A549 (cell line): ENCODE measurements around the gene TXN2. TPM values are rescaled to one million over a fixed set of nuclear protein-coding genes. Genes with fewer than 3 reads are reported as not detected.

Source experiments
- ATAC-seq, 2 experiments: fragments of 200-7000 bp in 1 of 2; fragments of >200 bp in 1 of 2; cut with Nextera tagmentation in 1 of 2; cut with Tn5 transposase in 1 of 2; 3 replicates each; pipeline versions ENCODE4 v1.8.0 to v1.9.1; 2018 to 2020; ENCODE audit warnings: mild to moderate bottlenecking in 1 of 2, moderate library complexity in 1 of 2
- CTCF ChIA-PET: fragments of 300-600 bp; sonication (Branson Sonifier 250); formaldehyde crosslinking; extraction: SDS; loops from one replicate; lab custom pipeline; 2021; ENCODE audit warnings: antibody characterized with exemption, inconsistent platforms; lab: Yijun Ruan, JAX
- POLR2A ChIA-PET: fragments of 350-600 bp; formaldehyde crosslinking; extraction: SDS; loops from one replicate; lab custom pipeline; 2021; ENCODE audit warnings: antibody characterized with exemption, inconsistent platforms; lab: Yijun Ruan, JAX
- DNase-seq, 2 experiments: peaks; one replicate each; pipeline versions ENCODE4 v3.0.0 to v3.0.0-alpha.2; 2011 to 2016; ENCODE audit warnings: low read depth in 1 of 2, low spot score in 1 of 2
- FAIRE-seq: peaks from 2 replicates; lab custom pipeline; 2011; peaks lifted over from hg19 to GRCh38; lab: Jason Lieb, UNC
- H3K27ac ChIP-seq, 2 experiments: fragments of >200 bp; sonication (Bioruptor Twin); formaldehyde crosslinking; 3 replicates each; pipeline ENCODE4 v1.5.1; 2016 to 2017
- H3K4me1 ChIP-seq: fragments of >200 bp; sonication (Bioruptor Twin); formaldehyde crosslinking; 3 replicates; pipeline ENCODE4 v1.6.1; 2016
- H3K4me2 ChIP-seq: fragments of >200 bp; sonication (Bioruptor Twin); formaldehyde crosslinking; 3 replicates; pipeline ENCODE4 v1.6.1; 2016
- H3K4me3 ChIP-seq: fragments of >200 bp; sonication (Bioruptor Twin); formaldehyde crosslinking; 3 replicates; pipeline ENCODE4 v1.5.1; 2016
- H3K9me3 ChIP-seq: fragments of >200 bp; sonication (Bioruptor Twin); formaldehyde crosslinking; 3 replicates; pipeline ENCODE4 v1.6.1; 2016
- CBX8 ChIP-seq: fragments of 200-600 bp; sonication (generic); IDR thresholded peaks from 2 replicates; pipeline ENCODE4 v1.6.1; 2016
- EP300 ChIP-seq, 2 experiments: fragments of >200 bp; sonication (Bioruptor Twin); formaldehyde crosslinking; IDR thresholded peaks; 2 replicates in 1 of 2; 3 replicates in 1 of 2; pipeline ENCODE4 v1.6.1; 2016 to 2017
- ESRRA ChIP-seq: fragments of 150-350 bp; IDR thresholded peaks from 2 replicates; pipeline ENCODE4 v1.6.1; 2014; ENCODE audit warnings: mild to moderate bottlenecking, low read length, borderline replicate concordance
- FOSL2 ChIP-seq, 2 experiments: fragments of 450-650 bp in 1 of 2; fragments of >200 bp in 1 of 2; sonication (Bioruptor Twin) in 1 of 2; formaldehyde crosslinking; IDR thresholded peaks; 2 replicates each; pipeline versions ENCODE4 v1.5.0 to v1.6.1; 2016 to 2020; ENCODE audit warnings: mild to moderate bottlenecking in 1 of 2, moderate library complexity in 1 of 2
- GATA3 ChIP-seq: IDR thresholded peaks from 2 replicates; pipeline ENCODE4 v1.6.1; 2012; ENCODE audit warnings: borderline replicate concordance
- HOXA7 ChIP-seq: fragments of 250-450 bp; sonication (Bioruptor Pico); IDR thresholded peaks from 2 replicates; pipeline ENCODE4 v1.5.0; 2020; ENCODE audit warnings: mild to moderate bottlenecking, moderate library complexity
- HOXB13 ChIP-seq: fragments of 250-450 bp; sonication (Bioruptor Pico); IDR thresholded peaks from 2 replicates; pipeline ENCODE4 v1.5.0; 2020; ENCODE audit warnings: low read depth, mild to moderate bottlenecking, moderate library complexity
- JUN ChIP-seq, 2 experiments: fragments of >200 bp; sonication (Bioruptor Twin); formaldehyde crosslinking; IDR thresholded peaks; 2 replicates in 1 of 2; 3 replicates in 1 of 2; pipeline ENCODE4 v1.6.1; 2016 to 2017
- MAFK ChIP-seq: fragments of 450-650 bp; IDR thresholded peaks from 2 replicates; pipeline ENCODE4 v1.6.1; 2014; ENCODE audit not compliant: partially characterized antibody
- MAZ ChIP-seq: fragments of 150-350 bp; IDR thresholded peaks from 2 replicates; pipeline ENCODE4 v1.6.1; 2014; ENCODE audit warnings: antibody characterized with exemption, low read depth, low read length, borderline replicate concordance
- POLR2A ChIP-seq: IDR thresholded peaks from 2 replicates; pipeline ENCODE4 v1.6.1; 2012; ENCODE audit warnings: mild to moderate bottlenecking, low read length
- POLR2AphosphoS2 ChIP-seq: conservative IDR thresholded peaks from 2 replicates; pipeline ENCODE4 v1.6.1; 2012; ENCODE audit warnings: low read length, improper control_type of control experiment, inconsistent platforms
- RCOR1 ChIP-seq: fragments of 150-350 bp; IDR thresholded peaks from 2 replicates; pipeline ENCODE4 v1.6.1; 2014; ENCODE audit warnings: antibody characterized with exemption, low read length, low read depth
- RFX5 ChIP-seq: fragments of 450-650 bp; IDR thresholded peaks from 2 replicates; pipeline ENCODE4 v1.7.1; 2014; ENCODE audit warnings: antibody characterized with exemption, mild to moderate bottlenecking, moderate library complexity
- RNF2 ChIP-seq: fragments of 200-600 bp; sonication (generic); IDR thresholded peaks from 2 replicates; pipeline ENCODE4 v1.6.1; 2016; ENCODE audit warnings: low read depth, mild to moderate bottlenecking, antibody characterized with exemption, moderate library complexity, borderline replicate concordance
- SMC3 ChIP-seq: fragments of >200 bp; sonication (Bioruptor Twin); formaldehyde crosslinking; IDR thresholded peaks from 3 replicates; pipeline ENCODE4 v1.6.1; 2018; ENCODE audit warnings: inconsistent platforms
- TP53 ChIP-seq: fragments of 250-450 bp; sonication (Bioruptor Pico); IDR thresholded peaks from 2 replicates; pipeline ENCODE4 v1.5.0; 2021; ENCODE audit warnings: mild to moderate bottlenecking, moderate library complexity
- ZFP36 ChIP-seq: fragments of 450-650 bp; IDR thresholded peaks from 2 replicates; pipeline ENCODE4 v1.6.1; 2014; ENCODE audit warnings: borderline replicate concordance; ENCODE audit not compliant: partially characterized antibody
- ZNF302 ChIP-seq: fragments of 250-450 bp; sonication (Bioruptor Pico); IDR thresholded peaks from 2 replicates; pipeline ENCODE4 v1.9.0; 2021; ENCODE audit warnings: inconsistent platforms, mild to moderate bottlenecking, moderate library complexity
- ZSCAN20 ChIP-seq: fragments of 250-450 bp; sonication (Bioruptor Pico); IDR thresholded peaks from 2 replicates; pipeline ENCODE4 v1.8.0; 2022; ENCODE audit warnings: mild to moderate bottlenecking, moderate library complexity
- WGBS: methylation state at CpG from one replicate; pipeline ENCODE4 v1.1.6; 2017; ENCODE audit errors: missing lambda C conversion rate; 5-methylcytosine and 5-hydroxymethylcytosine counted together
- polyA plus RNA-seq, 4 experiments: library from polyadenylated mRNA; depleted of rRNA in 3 of 4; stranded (reverse); fragments of >200 nt; fragmentation: RNase III in 1 of 4; extraction: RNeasy Plus Mini Kit Qiagen cat#74134 plus additional on column Dnase treatment in 1 of 4; gene quantifications; 2 replicates in 3 of 4; 3 replicates in 1 of 4; pipeline ENCODE4 v1.2.3, GENCODE V29; 2011 to 2017
- TF ChIP-seq, protein P1 (sequence below): fragments of >200 bp; sonication (Bioruptor Twin); formaldehyde crosslinking; IDR thresholded peaks from 3 replicates; pipeline ENCODE4 v1.6.1; 2016
- TF ChIP-seq, protein P2 (sequence below): IDR thresholded peaks from 2 replicates; pipeline ENCODE4 v1.6.1; 2012
- TF ChIP-seq, protein P3 (sequence below): fragments of 250-450 bp; sonication (Bioruptor Pico); IDR thresholded peaks from 2 replicates; pipeline ENCODE4 v1.5.0; 2020; ENCODE audit warnings: low read depth, mild to moderate bottlenecking, moderate library complexity
- TF ChIP-seq, protein P4 (sequence below): fragments of 150-350 bp; IDR thresholded peaks from 2 replicates; pipeline ENCODE4 v1.6.1; 2014; ENCODE audit warnings: low read depth, mild to moderate bottlenecking, low read length
- TF ChIP-seq, protein P5 (sequence below): fragments of >200 bp; sonication (Bioruptor Twin); formaldehyde crosslinking; IDR thresholded peaks from 3 replicates; pipeline ENCODE4 v1.5.1; 2016

TXN2 gene
- polyA plus RNA-seq, 2 of the 4 experiments (the other 2 are of a cell fraction), result 82.2 to 89.6 TPM

DNA sequence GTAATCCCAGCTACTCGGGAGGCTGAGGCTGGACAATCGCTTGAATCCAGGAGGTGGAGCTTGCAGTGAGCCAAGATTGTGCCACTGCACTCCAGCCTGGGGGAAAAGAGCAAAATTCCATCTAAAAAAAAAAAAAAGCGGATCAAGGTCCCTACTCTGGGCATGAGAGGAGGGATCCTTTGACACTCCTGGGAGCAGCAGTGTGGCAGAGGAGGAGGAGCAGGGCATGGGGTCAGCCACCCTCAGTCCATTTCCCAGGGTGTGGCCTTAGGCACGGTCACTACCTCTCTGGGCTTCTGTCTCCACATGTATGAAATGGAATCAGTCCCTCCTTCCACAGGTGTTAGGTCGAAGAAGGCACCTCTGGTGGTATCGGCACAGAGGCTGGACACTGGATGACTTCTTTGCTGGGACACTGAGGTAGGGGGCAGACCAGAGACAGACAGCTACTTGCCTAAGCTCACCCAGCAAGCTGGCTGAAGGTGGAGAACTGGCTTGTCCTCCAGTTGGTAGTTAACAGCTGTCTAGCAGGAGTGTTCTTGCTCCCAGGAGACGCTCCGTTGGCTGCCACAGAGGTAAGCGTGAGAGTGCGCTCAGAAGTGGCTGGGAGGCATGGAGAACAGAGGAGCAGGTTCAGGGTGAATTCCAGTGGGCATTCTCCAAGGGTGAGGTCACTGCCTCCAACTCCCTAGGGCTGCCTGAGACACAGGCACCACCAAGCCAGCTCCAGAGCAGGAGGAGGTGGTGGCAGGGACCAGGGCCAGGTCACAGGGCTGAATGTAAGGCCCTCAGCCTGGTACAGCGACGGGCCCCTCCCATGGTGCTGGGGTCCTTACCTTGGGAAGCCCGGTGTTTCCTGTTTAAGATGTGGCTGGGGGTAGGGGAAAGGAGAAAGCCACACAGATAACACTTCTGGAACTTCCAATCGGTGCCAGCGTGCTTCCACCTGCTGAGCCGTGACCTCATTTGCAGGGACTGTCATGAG, 19.5 kb downstream of the TXN2 start:
- Histone ChIP-seq H3K27ac (peak overlapping the region; percentile 77 to 98), H3K4me2 (peak overlapping the region; percentile 65), H3K4me3 (no peak overlapping the region), H3K9me3 (no peaks in the 10 kb centered on the region), H3K4me1 (peaks cover 68% of the 10 kb centered on the region)
- ChIA-PET POLR2A (interaction anchor here (0.8 to 1.4 kb wide), 3 partner anchors 20 to 74 kb away, joined by 3 to 6 read pairs (median 3); partner anchors contain the start of genes MYH9 and TXN2), CTCF (interaction anchor here (0.6 to 11.3 kb wide), 7 partner anchors 9 to 911 kb away, joined by 3 to 113 read pairs (median 3); partner anchors contain the start of gene MYH9)
- peak; percentile 84 to 89 for ATAC-seq
- TF ChIP-seq, protein P1, sequence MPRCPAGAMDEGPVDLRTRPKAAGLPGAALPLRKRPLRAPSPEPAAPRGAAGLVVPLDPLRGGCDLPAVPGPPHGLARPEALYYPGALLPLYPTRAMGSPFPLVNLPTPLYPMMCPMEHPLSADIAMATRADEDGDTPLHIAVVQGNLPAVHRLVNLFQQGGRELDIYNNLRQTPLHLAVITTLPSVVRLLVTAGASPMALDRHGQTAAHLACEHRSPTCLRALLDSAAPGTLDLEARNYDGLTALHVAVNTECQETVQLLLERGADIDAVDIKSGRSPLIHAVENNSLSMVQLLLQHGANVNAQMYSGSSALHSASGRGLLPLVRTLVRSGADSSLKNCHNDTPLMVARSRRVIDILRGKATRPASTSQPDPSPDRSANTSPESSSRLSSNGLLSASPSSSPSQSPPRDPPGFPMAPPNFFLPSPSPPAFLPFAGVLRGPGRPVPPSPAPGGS, result no peak
- TF ChIP-seq SMC3 (0 out of 3 replicates have a peak, but pooled peaks have one; percentile 10), RFX5 (no peak), EP300 (IDR thresholded peaks at IDR 0.05) (peak; percentile 20 to 68; a peak in 2 of 5 replicates), POLR2A (no peak), MAZ (no peak), ESRRA (no peak), MAFK (no peak), CBX8 (no peak), HOXA7 (CRISPR knock-in tag) (no peak), ZSCAN20 (CRISPR knock-in tag) (no peak), FOSL2 (IDR thresholded peaks at IDR 0.05) (no peak), FOSL2 (CRISPR knock-in tag; IDR thresholded peaks at IDR 0.05) (peak; percentile 69), RCOR1 (no peak), HOXB13 (CRISPR knock-in tag) (peak; percentile 55; the same call in 1 of the 2 replicates), POLR2AphosphoS2 (no peak), JUN (IDR thresholded peaks at IDR 0.05) (peak in 1 of 2 experiments; percentile 51; a peak in 1 of 5 replicates), ZNF302 (CRISPR knock-in tag) (no peak), TP53 (0 out of 2 replicates have a peak, but pooled peaks have one; percentile 58), GATA3 (peak; percentile 43; the same call in 1 of the 2 replicates), ZFP36 (peak; percentile 83), RNF2 (no peak)
- TF ChIP-seq, protein P2, sequence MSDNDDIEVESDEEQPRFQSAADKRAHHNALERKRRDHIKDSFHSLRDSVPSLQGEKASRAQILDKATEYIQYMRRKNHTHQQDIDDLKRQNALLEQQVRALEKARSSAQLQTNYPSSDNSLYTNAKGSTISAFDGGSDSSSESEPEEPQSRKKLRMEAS, result peak; percentile 65
- TF ChIP-seq, protein P3, sequence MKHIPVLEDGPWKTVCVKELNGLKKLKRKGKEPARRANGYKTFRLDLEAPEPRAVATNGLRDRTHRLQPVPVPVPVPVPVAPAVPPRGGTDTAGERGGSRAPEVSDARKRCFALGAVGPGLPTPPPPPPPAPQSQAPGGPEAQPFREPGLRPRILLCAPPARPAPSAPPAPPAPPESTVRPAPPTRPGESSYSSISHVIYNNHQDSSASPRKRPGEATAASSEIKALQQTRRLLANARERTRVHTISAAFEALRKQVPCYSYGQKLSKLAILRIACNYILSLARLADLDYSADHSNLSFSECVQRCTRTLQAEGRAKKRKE (CRISPR knock-in tag), result no peak
- TF ChIP-seq, protein P4, sequence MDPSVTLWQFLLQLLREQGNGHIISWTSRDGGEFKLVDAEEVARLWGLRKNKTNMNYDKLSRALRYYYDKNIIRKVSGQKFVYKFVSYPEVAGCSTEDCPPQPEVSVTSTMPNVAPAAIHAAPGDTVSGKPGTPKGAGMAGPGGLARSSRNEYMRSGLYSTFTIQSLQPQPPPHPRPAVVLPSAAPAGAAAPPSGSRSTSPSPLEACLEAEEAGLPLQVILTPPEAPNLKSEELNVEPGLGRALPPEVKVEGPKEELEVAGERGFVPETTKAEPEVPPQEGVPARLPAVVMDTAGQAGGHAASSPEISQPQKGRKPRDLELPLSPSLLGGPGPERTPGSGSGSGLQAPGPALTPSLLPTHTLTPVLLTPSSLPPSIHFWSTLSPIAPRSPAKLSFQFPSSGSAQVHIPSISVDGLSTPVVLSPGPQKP, result no peak
- TF ChIP-seq, protein P5, sequence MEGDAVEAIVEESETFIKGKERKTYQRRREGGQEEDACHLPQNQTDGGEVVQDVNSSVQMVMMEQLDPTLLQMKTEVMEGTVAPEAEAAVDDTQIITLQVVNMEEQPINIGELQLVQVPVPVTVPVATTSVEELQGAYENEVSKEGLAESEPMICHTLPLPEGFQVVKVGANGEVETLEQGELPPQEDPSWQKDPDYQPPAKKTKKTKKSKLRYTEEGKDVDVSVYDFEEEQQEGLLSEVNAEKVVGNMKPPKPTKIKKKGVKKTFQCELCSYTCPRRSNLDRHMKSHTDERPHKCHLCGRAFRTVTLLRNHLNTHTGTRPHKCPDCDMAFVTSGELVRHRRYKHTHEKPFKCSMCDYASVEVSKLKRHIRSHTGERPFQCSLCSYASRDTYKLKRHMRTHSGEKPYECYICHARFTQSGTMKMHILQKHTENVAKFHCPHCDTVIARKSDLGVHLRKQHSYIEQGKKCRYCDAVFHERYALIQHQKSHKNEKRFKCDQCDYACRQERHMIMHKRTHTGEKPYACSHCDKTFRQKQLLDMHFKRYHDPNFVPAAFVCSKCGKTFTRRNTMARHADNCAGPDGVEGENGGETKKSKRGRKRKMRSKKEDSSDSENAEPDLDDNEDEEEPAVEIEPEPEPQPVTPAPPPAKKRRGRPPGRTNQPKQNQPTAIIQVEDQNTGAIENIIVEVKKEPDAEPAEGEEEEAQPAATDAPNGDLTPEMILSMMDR, result no peak
- peak; percentile 79 for FAIRE-seq
- 38% methylated on average over 9 of the region's 16 CpGs for WGBS
- peak; percentile 69 to 90 for DNase-seq
